ENCODE results near the gene RYR1. TPM values are rescaled to one million over a fixed set of nuclear protein-coding genes. Genes with fewer than 3 reads are reported as not detected.

RYR1 gene
- polyA plus RNA-seq, 6 donors from 2014 or later = 0.01 to 0.04 (median 0.03) TPM; not detected in 3

- H3K27ac Mint-ChIP-seq = no peak overlapping the region
- peaks cover 3 to 27% of the 10 kb centered on the region in 2 donors for H3K36me3 Mint-ChIP-seq
- H3K27me3 Mint-ChIP-seq = peaks cover 13 to 36% (median 36%) of the 10 kb centered on the region in 3 donors
- ATAC-seq (ENCODE audit: low read depth in 2 of 2) (no peak), DNase-seq (no peak)
- peaks cover 0 to 3% (median 2%) of the 10 kb centered on the region in 3 donors for H3K4me1 Mint-ChIP-seq
- H3K4me3 Mint-ChIP-seq = no peak overlapping the region
- H3K9me3 Mint-ChIP-seq = peaks cover 12 to 31% (median 24%) of the 10 kb centered on the region in 7 donors
These were observed 105.5 kb downstream of the RYR1 start for GRCh38 chr19:38538793-38539528.

DNA sequence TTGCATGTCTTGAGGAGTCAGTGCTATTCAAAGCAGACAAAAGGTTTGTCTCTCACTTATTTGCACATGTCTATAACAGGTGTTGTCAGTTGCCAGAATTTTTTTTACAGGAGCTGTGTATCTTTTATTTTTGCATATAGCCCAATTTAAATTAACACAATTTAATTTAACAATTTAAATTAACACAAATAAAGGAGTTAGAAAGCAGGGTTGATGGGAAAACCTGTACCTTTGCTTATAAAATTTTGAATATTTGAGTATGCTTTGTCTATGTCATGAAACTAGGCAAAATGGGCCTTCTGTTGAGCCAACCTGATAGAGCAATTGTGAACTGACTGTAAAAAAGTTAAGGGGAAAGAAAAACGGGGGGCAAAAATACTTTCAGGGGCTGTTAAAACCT lies 106.3 kb downstream of the RYR1 start:
- Mint-ChIP-seq H3K4me3 (no peak overlapping the region), H3K4me1 (peaks cover 7 to 11% (median 8%) of the 10 kb centered on the region in 3 donors), H3K36me3 (peaks cover 3 to 20% of the 10 kb centered on the region in 2 donors), H3K9me3 (peaks cover 9 to 24% (median 17%) of the 10 kb centered on the region in 7 donors), H3K27ac (no peak overlapping the region), H3K27me3 (peaks cover 13 to 28% (median 28%) of the 10 kb centered on the region in 3 donors)
- ATAC-seq (ENCODE audit: low read depth in 2 of 2) = no peak
- DNase-seq = no peak

DNA sequence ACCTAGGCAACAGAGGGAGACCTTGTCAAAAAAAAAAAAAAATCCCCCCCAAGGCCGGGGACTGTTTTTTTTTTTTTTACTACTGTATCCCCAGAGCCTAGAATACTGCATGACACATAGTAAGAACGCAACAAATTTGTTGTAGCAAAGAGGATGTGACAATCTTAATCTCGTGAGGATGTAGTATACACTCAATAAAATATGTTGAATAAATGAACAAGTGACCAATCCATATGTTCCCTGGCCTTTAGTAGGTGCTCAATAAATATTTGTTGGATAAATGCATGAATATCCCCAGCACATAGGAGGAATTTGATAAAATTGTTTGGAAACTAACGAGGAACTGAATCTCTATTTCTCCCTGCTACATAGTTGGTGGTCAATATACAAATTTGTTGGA lies 108.5 kb downstream of the RYR1 start:
- ATAC-seq (ENCODE audit: low read depth in 2 of 2) (no peak), DNase-seq (no peak)
- peaks cover 4 to 7% (median 5%) of the 10 kb centered on the region in 3 donors for H3K27me3 Mint-ChIP-seq
- no peaks in the 10 kb centered on the region for H3K36me3 Mint-ChIP-seq
- no peak overlapping the region for H3K4me3 Mint-ChIP-seq
- no peak overlapping the region for H3K27ac Mint-ChIP-seq
- H3K9me3 Mint-ChIP-seq = peaks cover 0 to 4% (median 2%) of the 10 kb centered on the region in 7 donors
- H3K4me1 Mint-ChIP-seq = peaks cover 7 to 16% (median 8%) of the 10 kb centered on the region in 3 donors

DNA sequence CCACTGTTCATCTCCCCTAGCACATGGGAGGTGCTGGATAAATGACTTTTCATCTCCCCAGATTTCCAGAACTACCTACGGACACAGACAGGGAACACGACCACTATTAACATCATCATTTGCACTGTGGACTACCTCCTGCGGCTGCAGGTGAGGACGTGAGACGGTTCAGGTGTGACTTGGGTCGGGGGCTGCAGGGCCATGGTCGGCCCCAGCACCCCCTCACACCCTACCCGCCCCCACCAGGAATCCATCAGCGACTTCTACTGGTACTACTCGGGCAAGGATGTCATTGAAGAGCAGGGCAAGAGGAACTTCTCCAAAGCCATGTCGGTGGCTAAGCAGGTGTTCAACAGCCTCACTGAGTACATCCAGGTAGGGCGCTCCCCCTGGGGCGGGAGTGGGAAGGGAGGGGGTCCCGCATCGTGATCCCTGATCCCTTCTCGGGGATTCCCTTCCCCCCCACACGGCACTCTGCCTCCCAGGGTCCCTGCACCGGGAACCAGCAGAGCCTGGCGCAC lies 109.9 kb downstream of the RYR1 start:
- Mint-ChIP-seq H3K27ac (no peak overlapping the region), H3K9me3 (peaks cover 0 to 2% (median 0%) of the 10 kb centered on the region in 7 donors), H3K27me3 (peaks cover 0 to 4% (median 0%) of the 10 kb centered on the region in 3 donors), H3K36me3 (peaks cover 0 to 4% of the 10 kb centered on the region in 2 donors), H3K4me3 (no peak overlapping the region), H3K4me1 (peaks cover 12 to 24% (median 15%) of the 10 kb centered on the region in 3 donors)
- ATAC-seq (ENCODE audit: low read depth in 2 of 2) (no peak), DNase-seq (no peak)

DNA sequence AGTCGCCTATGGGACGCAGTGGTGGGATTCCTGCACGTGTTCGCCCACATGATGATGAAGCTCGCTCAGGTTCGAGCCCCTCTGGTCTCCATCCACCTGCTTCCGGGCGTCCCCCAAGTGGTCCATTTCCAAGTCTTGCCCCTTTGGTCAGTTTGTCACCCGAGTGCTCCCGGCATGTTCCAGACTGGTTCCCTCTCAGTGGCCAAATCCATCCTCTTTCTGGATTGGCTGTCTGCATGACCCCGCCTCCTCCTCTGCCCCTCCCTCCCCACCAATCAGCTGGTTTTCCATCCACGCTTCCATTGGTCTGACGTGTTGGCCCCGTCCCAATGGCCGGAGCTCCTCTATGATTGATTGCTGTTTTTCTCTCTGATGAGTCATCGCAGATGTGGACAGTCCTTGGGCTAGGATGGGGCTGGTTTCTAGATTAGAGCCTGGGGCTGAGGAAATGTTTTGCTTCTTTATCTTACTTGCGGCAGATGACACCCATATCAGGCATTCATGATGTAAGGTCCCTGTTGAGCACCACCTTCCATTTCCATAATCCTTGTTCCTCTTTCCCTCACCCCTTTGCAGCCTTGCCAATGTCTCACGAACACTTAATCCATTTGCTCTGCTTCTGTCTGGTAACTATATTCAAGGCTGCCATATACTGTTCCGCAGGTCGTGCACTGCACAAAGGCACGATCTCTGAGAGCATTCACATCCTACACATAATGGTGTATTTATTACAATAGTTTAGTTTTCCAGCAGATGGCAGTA lies 110.5 kb downstream of the RYR1 start:
- Mint-ChIP-seq H3K27me3 (peaks cover 0 to 4% (median 0%) of the 10 kb centered on the region in 3 donors), H3K9me3 (peaks cover 0 to 2% (median 0%) of the 10 kb centered on the region in 7 donors), H3K36me3 (peaks cover 0 to 4% of the 10 kb centered on the region in 2 donors), H3K27ac (peak overlapping the region in 1 of 6 donors; percentile 1), H3K4me1 (peaks cover 12 to 24% (median 15%) of the 10 kb centered on the region in 3 donors), H3K4me3 (peak overlapping the region in 4 of 8 donors; percentile 3 to 72 (median 40))
- DNase-seq (peak; percentile 46), ATAC-seq (ENCODE audit: low read depth in 2 of 2) (peak; percentile 69 to 75)

DNA sequence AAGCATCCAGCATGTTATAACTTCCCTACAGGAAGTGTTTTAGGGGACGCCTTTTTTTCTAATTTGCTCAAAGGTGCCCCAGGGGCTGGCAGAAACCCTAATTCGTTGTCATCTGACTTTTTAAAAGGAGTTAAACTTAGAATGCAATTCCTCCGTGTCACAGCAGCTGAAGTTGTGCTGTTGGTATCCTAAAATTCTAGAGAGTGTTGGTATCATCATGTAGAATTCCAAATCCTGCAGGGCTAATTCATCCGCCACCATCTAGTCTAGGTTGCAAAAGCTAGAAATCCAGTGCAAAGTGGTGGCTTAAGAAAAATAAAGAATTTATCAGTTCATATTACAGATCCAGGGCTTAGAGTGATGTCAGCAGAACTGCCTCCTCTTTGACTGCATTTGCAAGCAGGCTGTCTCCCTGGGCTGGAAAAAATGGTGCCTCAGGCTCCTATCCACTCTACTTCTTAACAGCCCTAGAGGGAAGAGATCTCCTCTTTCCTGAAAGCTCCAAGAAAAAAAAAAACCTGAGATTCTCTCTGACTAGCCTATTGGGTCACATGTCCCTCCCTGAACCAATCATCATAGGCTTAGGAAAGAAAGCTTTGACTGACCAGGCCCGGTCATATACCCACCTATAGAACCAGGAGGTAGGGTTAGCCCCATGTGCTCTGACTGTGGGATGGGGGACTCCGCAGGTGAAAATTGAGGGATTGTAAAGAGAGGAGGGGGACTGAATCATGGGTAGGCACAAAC lies 111.3 kb downstream of the RYR1 start:
- H3K4me3 Mint-ChIP-seq = peak overlapping the region in 2 of 8 donors; percentile 3 to 44
- peaks cover 12 to 24% (median 15%) of the 10 kb centered on the region in 3 donors for H3K4me1 Mint-ChIP-seq
- peaks cover 0 to 4% (median 0%) of the 10 kb centered on the region in 3 donors for H3K27me3 Mint-ChIP-seq
- H3K9me3 Mint-ChIP-seq = peaks cover 0 to 2% (median 0%) of the 10 kb centered on the region in 7 donors
- peak overlapping the region in 4 of 6 donors; percentile 1 to 64 (median 39) for H3K27ac Mint-ChIP-seq
- DNase-seq (no peak), ATAC-seq (ENCODE audit: low read depth in 2 of 2) (no peak)
- peaks cover 0 to 4% of the 10 kb centered on the region in 2 donors for H3K36me3 Mint-ChIP-seq

DNA sequence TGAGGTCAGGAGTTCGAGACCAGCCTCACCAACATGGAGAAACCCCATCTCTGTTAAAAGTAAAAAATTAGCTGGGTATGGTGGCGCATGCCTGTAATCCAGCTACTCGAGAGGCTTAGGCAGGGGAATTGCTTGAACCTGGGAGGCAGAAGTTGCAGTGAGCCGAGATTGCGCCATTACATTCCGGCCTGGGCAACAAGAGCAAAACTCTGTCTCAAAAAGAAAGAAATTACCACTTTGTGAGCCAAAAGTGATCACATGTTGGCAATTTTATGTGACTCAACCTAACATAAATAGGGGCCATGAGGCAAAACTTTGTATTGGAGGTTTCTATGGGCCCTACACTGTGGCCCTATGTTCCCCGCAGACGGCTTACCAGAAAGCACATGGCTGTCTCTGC lies 112.1 kb downstream of the RYR1 start:
- H3K27me3 Mint-ChIP-seq = peaks cover 0 to 4% (median 0%) of the 10 kb centered on the region in 3 donors
- H3K27ac Mint-ChIP-seq = peak overlapping the region in 1 of 6 donors; percentile 72
- peaks cover 0 to 2% (median 0%) of the 10 kb centered on the region in 7 donors for H3K9me3 Mint-ChIP-seq
- H3K36me3 Mint-ChIP-seq = peaks cover 0 to 4% of the 10 kb centered on the region in 2 donors
- ATAC-seq (ENCODE audit: low read depth in 2 of 2) = no peak
- H3K4me3 Mint-ChIP-seq = no peak overlapping the region
- H3K4me1 Mint-ChIP-seq = peaks cover 12 to 24% (median 15%) of the 10 kb centered on the region in 3 donors
- no peak for DNase-seq

DNA sequence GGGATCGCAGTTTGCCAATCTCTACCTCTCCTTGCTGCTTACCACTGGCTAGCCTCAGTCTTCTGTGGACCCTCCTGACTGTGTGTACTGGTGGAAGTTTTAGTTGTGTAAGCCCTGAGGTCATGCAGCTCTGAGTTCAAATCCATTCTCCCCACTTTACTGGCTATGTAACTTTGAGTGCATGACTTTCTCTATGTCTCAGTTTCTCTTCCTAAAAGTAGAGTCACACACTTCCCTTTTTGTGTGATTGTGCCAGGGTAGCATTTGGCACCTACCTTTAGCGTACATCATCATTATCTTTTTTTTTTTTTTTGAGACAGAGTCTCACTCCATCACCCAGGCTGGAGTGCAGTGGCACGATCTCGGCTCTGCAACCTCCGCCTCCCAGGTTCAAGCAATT lies 113.9 kb downstream of the RYR1 start:
- peaks cover 0 to 2% (median 0%) of the 10 kb centered on the region in 7 donors for H3K9me3 Mint-ChIP-seq
- peak; percentile 40 for DNase-seq
- peaks cover 15 to 24% (median 15%) of the 10 kb centered on the region in 3 donors for H3K4me1 Mint-ChIP-seq
- H3K36me3 Mint-ChIP-seq = peaks cover 0 to 4% of the 10 kb centered on the region in 2 donors
- H3K4me3 Mint-ChIP-seq = peak overlapping the region in 2 of 8 donors; percentile 1 to 3
- peaks cover 0 to 8% (median 0%) of the 10 kb centered on the region in 3 donors for H3K27me3 Mint-ChIP-seq
- ATAC-seq (ENCODE audit: low read depth in 2 of 2) = peak; percentile 85
- peak overlapping the region in 4 of 6 donors; percentile 41 to 85 (median 78) for H3K27ac Mint-ChIP-seq

- H3K27ac Mint-ChIP-seq = no peak overlapping the region
- ATAC-seq (ENCODE audit: low read depth in 2 of 2) = no peak
- peaks cover 6 to 11% (median 7%) of the 10 kb centered on the region in 3 donors for H3K27me3 Mint-ChIP-seq
- H3K36me3 Mint-ChIP-seq = peaks cover 0 to 4% of the 10 kb centered on the region in 2 donors
- H3K9me3 Mint-ChIP-seq = peaks cover 0 to 2% (median 0%) of the 10 kb centered on the region in 7 donors
- DNase-seq = no peak
- no peak overlapping the region for H3K4me3 Mint-ChIP-seq
- peaks cover 12 to 19% (median 14%) of the 10 kb centered on the region in 3 donors for H3K4me1 Mint-ChIP-seq
These were observed 115.6 kb downstream of the RYR1 start for GRCh38 chr19:38549061-38549460.

DNA sequence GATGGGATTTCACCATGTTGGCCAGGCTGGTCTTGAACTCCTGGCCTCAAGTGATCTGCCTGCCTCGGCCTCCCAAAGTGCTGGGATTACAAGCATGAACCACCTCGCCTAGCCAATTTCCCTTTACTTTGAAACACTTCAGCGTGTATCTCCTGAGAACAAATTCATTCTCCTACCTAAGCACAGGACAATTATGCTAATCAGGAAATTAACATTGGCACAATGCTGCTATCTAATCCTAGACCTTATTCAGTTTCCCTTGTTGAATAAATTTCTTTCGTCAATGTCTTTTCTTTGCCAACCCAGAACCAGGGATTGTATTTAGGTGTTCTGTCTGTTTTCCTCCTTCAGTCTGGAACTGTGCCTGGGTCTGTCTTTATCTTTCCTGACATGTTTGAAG lies 116.5 kb downstream of the RYR1 start:
- H3K27me3 Mint-ChIP-seq = peaks cover 7 to 10% (median 7%) of the 10 kb centered on the region in 3 donors
- H3K4me3 Mint-ChIP-seq = no peak overlapping the region
- no peak for ATAC-seq (ENCODE audit: low read depth in 2 of 2)
- H3K9me3 Mint-ChIP-seq = no peaks in the 10 kb centered on the region
- DNase-seq = no peak
- H3K36me3 Mint-ChIP-seq = peaks cover 0 to 4% of the 10 kb centered on the region in 2 donors
- H3K27ac Mint-ChIP-seq = peak overlapping the region in 1 of 6 donors; percentile 80
- peaks cover 8 to 11% (median 8%) of the 10 kb centered on the region in 3 donors for H3K4me1 Mint-ChIP-seq

DNA sequence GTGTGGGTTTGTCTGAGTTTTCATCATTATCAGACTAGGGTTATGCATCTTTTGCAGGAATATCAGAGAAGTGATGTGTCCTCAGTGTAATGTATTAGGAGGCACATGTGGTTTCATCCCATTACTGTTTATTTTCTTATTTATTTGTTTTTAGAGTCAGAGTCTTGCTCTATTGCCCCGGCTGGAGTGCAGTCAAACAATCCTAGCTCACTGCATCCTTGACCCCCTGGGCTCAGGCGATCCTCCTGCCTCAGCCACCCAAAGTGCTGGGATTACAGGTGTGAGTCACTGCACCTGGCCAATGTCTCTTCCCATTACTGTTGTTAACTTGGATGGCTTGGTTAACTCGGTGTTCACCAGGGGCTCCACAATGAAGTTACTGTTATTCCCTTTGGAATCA lies 116.9 kb downstream of the RYR1 start:
- no peak for DNase-seq
- H3K4me1 Mint-ChIP-seq = peaks cover 8% of the 10 kb centered on the region in 3 donors
- peak overlapping the region in 1 of 6 donors; percentile 80 for H3K27ac Mint-ChIP-seq
- peaks cover 7 to 14% (median 7%) of the 10 kb centered on the region in 3 donors for H3K27me3 Mint-ChIP-seq
- no peak for ATAC-seq (ENCODE audit: low read depth in 2 of 2)
- H3K9me3 Mint-ChIP-seq = no peaks in the 10 kb centered on the region
- no peak overlapping the region for H3K4me3 Mint-ChIP-seq
- H3K36me3 Mint-ChIP-seq = peaks cover 0 to 4% of the 10 kb centered on the region in 2 donors

- peaks cover 8% of the 10 kb centered on the region in 3 donors for H3K4me1 Mint-ChIP-seq
- H3K4me3 Mint-ChIP-seq = no peak overlapping the region
- H3K36me3 Mint-ChIP-seq = peaks cover 0 to 4% of the 10 kb centered on the region in 2 donors
- peaks cover 7 to 19% (median 10%) of the 10 kb centered on the region in 3 donors for H3K27me3 Mint-ChIP-seq
- H3K9me3 Mint-ChIP-seq = no peaks in the 10 kb centered on the region
- no peak for ATAC-seq (ENCODE audit: low read depth in 2 of 2)
- DNase-seq = no peak
- H3K27ac Mint-ChIP-seq = peak overlapping the region in 3 of 6 donors; percentile 5 to 75 (median 59)
These were observed 117.9 kb downstream of the RYR1 start for GRCh38 chr19:38551450-38551813.

Measured in naive B cell (primary cell).